ENCODE results near the gene ELF3.
"Not testable (repeated sequence)": the region's sequence is repeated elsewhere in the genome, so short reads cannot be mapped to it uniquely, and the experiment has no call there.

ELF3 gene

GRCh38 chr1:202009326-202010179 lies 834 bp upstream of the ELF3 start:
- DNase-seq: peak; percentile 78

GRCh38 chr1:202011994-202012393 lies 1.6 kb downstream of the ELF3 start:
- no peak for DNase-seq

- no peak for DNase-seq
Measured at GRCh38 chr1:202012544-202013478, 2.4 kb downstream of the ELF3 start.

- DNase-seq: no peak
Measured at GRCh38 chr1:202013603-202014002, 3.2 kb downstream of the ELF3 start.

- DNase-seq: no peak
Measured at GRCh38 chr1:202014060-202014459, 3.7 kb downstream of the ELF3 start.

- DNase-seq: no peak
Measured at GRCh38 chr1:202014915-202015661, 4.7 kb downstream of the ELF3 start.

- DNase-seq: no peak
Measured at GRCh38 chr1:202015662-202015937, 5.2 kb downstream of the ELF3 start.

GRCh38 chr1:202016022-202016810 lies 5.8 kb downstream of the ELF3 start:
- no peak for DNase-seq

- no peak for DNase-seq
Measured at GRCh38 chr1:202016811-202017748, 6.7 kb downstream of the ELF3 start.

- DNase-seq: no peak
Measured at GRCh38 chr1:202017749-202018467, 7.5 kb downstream of the ELF3 start.

- no peak for DNase-seq
Measured at GRCh38 chr1:202018468-202019234, 8.3 kb downstream of the ELF3 start.

GRCh38 chr1:202019235-202019558 lies 8.8 kb downstream of the ELF3 start:
- DNase-seq: not testable (repeated sequence)

- peak; percentile 64 for DNase-seq
Measured at GRCh38 chr1:202023001-202023433, 12.6 kb downstream of the ELF3 start.

- peak; percentile 37 for DNase-seq
Measured at GRCh38 chr1:202029171-202029665, 18.8 kb downstream of the ELF3 start.

- DNase-seq: no peak
Measured at GRCh38 chr1:202029727-202030126, 19.3 kb downstream of the ELF3 start.

GRCh38 chr1:202031796-202032195 lies 21.4 kb downstream of the ELF3 start:
- no peak for DNase-seq

- no peak for DNase-seq
Measured at GRCh38 chr1:202034149-202034682, 23.8 kb downstream of the ELF3 start.

GRCh38 chr1:202034683-202035462 lies 24.5 kb downstream of the ELF3 start:
- no peak for DNase-seq

Measured in NCI-H1105 (cell line).